ENCODE measurements around the gene FAM78B. TPM values are rescaled to one million over a fixed set of nuclear protein-coding genes. Genes with fewer than 3 reads are reported as not detected.
A peak's percentile ranks its signal among the peaks of the same experiment; 100 is the strongest.

FAM78B gene
- polyA plus RNA-seq, 10 donors, result 1.9 to 3.8 (median 2.9) TPM

DNA sequence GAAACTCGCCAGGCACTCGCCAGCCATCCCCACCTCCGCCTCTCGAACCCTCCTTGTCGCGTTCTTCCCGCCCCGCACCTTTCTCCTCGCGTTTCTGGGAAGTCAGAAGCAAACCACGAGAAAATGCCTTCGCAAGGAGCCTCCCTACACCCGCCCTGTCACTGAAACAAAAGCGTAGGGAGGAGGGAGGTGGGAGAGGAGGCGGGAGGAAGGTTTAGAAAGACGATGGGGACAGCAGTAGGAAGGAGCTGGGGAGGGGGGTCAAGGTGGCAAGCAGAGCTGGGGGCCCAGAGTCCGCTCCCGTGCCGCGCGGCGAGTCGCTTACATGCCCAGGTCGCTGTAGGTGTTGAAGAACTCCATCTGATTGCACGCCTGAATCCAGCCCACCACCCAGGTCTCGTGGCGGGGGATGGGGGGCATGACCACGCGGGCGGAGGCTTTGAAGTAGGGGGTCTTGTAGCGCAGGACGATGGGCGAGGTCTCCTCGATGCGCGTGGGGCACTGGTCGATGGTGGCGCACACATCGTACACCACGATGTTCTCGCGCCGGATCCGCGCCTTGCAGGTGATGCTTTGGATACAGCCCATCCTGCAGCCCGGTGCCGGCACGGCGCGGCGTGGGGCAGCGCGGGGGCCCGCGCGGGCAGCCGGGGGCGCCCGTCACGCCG is 1.0 kb downstream of the FAM78B start:
- peak in 2 of 3 donors; percentile 10 to 51 for DNase-seq

DNA sequence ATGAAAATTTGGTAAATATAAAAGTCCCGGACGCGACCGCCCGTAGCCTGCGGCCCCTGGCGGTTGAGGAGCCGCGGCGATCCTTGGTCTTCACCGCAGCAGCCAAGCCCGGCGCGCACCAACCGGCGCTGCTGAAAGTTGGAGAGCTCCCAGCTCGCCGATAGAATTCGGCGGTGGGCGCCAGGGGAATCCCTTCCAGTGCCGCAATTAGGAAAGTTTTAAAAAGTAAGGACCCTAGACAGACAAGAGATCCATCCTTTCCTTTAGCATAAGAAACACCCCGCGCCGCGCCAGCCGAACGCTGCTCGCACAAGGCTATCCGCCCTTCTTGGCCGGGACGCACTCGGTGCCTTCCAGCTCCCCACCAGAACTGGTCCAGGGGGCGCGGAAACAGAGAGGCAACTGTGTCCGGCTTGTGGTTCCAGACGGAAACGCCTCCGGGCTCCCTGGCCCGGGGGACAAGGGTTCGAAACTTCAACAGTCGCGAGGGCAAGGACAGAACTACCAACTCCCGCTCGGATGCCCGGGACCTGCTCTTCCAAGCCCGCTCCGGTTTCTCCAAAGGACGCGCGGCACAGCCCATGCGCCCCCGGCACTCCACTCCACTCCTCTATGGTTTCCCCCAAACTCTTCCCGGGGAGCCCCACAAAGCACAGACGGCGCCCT is 1.7 kb downstream of the FAM78B start:
- DNase-seq, result peak; percentile 38 to 77 (median 58)

DNA sequence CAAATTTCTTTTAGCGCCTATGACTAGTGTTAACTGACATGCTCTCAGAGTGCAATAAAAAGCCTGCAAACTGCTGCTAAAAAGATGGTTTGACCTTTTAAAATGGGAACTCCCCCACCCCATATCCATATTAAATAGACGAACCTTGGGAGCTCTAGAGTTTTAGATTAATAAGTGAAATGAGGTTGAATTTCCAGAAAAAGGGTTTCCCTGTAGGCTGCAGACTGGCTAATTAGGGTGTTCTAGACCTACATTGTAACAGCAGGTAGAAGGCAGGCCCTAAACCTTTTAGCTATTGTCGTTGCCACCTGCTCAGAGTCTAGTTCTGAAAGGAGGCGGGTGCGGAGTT is 2.2 kb downstream of the FAM78B start:
- DNase-seq, result no peak

DNA sequence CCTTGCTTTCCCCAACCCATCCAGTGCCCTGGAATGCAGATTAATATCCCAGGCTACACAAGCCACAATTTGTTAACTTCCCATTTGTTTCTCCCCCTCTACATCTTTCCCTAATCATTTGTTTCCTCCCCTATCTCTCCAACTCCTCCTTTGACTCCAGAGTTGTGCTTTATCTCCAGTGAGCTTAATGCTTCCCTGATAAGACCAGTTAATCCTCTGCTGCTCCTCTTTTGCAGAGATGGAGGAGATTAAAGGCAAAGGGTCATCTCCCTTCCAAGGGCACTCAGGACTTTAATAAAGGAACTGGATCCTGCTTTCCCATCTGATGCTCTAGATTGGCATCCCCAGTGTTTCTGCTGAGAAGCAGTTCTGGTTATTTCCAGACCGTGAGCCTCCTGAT is 7.1 kb downstream of the FAM78B start:
- DNase-seq, result no peak

DNA sequence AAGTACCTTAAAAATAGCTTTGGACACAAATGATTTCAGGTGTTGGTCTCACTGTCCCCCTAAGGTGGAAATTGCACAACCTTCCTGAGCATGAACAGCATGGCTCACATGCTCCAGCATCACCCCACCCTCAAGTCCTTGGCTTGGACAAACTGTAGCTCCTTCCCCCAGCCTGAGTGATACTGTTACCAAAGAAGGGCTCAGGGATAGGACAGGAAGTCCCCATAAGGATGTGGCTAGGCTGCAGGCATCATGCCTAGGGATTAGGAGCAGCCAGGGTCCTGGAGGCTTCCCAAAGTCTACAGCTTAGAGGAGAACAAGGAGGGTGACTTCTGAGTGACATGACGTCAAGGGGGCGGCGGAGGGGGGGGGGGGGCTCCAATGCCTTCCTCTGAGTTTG is 10.1 kb downstream of the FAM78B start:
- no peak for DNase-seq

DNA sequence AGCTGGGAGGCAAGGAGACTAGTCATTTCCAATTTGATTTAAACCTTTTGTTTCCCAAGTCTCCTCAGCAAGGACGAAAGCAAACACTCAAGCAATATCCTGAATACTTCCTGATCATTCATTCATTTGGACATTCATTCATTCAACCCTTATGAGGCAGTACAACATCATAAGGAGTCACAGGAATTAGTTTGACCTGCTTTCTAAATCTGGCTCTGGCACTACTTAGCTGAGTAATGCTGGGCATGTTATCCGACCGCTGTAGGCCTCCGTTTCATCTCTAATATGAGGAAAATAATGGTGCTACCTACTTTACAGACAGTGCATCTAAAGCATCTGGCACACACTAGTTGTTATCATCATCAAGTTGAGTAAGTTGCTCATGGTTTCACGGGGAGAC is 11.7 kb downstream of the FAM78B start:
- no peak for DNase-seq

DNA sequence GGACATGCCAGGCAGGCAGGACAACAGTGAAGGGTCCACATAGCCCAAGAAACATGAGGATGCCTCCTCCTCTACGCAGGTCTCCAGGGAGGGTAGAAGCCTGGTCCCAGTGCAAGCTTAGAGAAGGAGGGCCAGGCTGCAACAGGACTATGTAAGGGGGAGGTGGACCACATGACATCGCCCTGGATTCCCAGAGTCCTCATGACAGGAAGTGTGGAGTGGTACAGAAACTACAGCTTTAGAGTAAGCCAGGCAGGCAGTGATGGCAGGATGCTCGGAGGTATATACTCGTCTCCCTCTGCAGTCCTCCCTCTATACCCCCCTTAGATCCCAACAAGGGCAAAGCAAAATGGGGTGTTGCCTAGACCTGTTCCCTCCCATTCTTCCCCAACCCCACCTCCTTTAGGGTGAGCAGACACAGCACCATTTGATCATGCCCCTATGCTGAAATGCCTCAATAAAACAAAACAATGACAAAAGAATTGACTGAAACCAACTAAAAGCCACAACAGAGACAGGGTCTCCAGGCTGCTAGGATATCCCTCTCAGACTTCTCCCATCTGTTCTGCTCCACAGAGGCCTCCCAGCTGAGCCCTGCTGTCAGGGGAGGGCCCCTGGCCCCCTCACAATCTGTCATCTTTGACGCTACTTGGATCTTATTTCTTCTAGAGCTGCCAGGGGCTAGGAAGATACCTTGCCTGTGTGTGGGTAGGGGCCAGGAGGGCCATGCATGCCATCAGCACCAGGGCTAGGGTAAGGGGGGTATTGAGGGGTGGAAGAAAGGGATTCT is 13.1 kb downstream of the FAM78B start:
- DNase-seq, result no peak

DNA sequence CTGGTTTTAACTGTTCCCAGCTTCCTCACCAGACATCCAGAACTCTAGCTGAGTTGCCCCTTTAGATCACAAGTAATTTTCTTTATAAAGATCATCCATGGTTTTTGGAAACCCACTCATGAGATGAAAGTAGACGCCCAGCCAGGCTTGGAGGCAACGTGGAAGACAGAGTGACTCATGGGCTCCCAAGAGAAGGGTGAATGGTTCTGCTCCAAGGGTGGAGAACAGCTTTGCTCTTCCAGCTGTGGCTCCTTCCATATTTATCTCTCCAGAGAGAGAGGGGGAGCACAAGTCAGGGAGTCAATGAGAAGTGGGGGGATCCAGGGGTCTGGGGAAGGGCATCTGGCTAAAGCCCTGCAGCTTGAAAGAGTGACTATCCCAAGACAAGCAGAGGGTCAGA is 13.8 kb downstream of the FAM78B start:
- no peak for DNase-seq

DNA sequence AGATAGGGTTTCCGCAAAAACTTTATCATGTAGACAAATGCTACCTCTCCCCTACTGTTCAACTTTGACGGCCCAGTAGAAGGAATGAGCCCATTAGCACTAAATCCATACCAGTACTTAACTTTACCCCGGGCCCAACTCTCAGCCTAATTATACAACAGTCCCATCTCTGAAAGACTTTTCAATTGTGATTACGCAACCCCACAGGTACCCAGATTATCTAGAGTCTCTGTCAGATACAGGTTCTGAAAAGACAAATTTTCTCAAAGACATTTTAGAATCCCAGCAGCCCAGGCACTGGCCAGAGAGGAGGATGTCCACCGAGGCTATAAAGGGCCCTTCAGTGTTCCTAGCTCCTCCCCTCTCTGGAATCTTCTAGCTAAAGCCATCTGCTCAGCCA is 15.0 kb downstream of the FAM78B start:
- DNase-seq, result no peak

DNA sequence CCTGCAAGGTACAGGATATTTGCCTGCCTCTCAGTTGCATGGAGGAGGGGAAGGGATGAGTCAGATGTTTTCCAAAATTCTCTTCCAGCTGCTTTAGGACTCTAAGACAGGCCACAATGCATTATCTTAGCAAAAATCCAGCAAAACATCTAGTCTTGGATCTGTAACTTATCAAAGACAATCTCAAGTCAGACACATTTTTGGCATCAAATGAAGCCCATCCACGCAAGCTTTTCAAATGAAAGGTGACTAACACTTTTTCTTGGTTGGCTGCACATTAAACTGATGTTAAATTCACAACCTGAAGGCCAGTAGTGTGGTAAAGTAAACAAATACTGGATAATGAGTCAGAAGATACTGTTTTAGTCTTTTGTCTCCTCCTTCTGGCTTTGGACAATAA is 21.3 kb downstream of the FAM78B start:
- no peak for DNase-seq

DNA sequence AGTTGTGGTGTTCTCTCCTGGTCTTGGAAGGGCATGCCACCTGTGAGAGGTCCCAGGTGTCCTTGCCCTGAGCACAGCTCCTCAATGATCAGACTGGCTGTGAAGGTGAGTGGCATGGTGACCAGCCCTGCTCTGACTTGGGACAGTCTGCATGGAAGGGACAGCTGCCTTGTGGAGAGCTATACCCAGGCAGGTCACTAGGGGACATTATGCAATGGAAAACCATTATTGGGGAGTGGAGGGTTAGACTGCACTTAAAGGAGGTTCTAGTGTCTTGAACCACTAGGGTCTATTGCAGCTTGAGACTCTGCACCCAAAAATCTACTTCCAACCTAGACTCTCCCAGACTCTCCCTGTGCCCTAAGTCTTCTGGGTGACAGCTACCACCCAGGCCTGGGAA is 24.8 kb downstream of the FAM78B start:
- no peak for DNase-seq

DNA sequence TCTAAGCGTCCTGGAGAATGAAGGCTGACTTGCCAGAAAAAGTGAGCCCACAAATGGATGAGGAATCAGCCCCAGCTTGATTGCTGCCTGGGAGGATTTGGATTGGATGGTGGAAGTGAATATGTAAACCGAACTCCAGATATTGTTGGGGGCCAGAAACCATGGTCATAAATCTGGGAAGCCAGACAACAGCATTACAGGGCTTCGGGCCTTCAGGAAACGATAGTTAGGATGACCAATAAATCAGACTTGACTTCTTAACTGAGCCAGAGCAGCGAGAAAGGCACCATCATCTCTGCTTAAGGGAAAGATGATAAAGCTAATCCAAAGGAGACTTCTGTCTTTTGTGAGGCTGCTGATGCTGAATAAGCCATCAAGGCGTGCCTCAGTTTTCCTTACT is 26.6 kb downstream of the FAM78B start:
- no peak for DNase-seq

DNA sequence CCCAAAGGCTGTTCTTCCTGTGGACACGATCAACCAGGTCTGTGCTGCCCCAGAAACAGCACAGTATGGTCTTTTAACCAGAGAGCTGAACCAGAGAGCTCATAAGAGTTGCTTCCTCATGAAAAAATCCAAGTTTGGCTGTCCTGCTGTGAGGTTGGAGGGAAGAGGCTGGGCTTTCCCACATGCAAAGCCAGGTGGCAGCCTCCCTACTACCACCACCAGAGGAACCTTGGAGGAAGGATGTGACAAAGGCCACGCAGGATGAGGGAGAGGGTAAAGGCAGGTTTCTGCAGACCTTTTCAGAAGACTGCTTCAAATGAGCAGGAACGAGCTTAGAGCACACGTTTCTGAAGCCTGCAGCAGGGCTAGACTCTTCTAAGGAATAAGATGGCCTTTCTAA is 27.1 kb downstream of the FAM78B start:
- no peak for DNase-seq

DNA sequence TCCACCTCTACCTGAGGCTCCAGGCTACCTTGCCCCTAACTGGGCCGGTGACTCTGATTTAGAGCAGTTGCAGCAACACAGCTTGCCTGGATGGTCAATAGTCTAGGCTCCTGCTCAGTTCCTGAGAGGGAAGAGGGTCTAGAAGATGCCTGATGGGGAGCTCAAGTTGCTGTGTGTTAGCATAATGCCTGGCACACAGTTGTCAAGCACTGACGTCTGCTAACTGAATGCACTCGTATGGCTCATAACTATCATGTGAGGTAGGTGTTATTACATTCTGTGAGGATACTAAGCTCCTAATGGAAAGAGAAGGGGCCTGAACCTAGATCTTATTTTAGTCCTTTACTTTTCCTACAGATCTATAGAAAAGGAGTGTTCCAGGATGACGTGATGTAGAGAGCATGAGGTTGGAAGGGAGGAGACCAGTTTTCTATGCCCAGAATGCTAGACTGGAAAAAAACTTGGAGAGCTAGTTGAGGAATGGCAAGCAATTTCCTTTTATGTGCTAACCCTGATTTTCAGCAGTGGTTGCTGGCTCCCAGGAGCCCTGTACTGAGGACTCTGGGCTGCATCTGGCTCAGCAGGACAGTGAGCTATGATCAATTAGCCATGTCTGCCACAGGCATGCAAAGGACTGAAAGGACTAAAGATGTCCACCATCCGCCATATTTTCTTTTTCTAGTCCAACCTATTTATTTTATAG is 30.0 kb downstream of the FAM78B start:
- peak; percentile 5 to 15 (median 11) for DNase-seq

DNA sequence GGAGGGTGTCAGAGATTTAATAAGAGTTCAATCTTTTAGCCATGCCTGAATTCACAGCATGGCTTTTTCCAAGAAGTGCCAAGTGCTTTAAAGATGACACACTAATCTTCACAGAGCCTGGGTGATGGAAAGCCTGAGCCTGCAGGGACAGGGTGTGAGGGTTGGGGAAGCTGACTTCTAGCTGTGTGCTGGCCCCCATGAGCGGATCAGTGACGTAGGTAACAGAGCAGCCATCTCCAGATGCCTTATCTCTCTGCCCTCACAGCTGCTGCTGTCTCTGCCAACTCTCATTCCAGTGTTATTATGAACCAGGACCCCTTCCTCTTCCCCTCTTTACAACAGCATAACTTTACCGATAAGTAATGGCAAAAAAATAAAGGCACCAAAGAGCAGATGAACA is 30.6 kb downstream of the FAM78B start:
- DNase-seq, result peak in 2 of 3 donors; percentile 6 to 7

DNA sequence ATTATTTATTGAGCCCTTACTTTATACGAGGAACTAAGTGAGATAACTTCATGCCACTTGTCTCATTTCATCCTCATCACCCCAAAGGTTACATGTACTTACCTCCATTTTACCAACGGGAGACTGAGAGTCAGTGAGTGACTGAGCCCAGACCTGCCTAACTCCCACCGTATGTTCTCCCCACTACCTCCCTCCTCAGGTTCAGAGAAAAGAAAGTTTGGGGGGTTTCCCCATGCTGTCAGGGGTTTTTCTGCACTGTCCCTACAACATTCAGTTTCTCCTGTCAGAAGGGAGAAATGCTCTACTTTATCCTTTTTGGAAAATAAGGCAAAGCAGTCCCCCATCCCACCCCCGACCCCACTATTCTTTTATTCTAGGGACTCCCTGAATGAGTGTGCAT is 32.9 kb downstream of the FAM78B start:
- no peak for DNase-seq

DNA sequence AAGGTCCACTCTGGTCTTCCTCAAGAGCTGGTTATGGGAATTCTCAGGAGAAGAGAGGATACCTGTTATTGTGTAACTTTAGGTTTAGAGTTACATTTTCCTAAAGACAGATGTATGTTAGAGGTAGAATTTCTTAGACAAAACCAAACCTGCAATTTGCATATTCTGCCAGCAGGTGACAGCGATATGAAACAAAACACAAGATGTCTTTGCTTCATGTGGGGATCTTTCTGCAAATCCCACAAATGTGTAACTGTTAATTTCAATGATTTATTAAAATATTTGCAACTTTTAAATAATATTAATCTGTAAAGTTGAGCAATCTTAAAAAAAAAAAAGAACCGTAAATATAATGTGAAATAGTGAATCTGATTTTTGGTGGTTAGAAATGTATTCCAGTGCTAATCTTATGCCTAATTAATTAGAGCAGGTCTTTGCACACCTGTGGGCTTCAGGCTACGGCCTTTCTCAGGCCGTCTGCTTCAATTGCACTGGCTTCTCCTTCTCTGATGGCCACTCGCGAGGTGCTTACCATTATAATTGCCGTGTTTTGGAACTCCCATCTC is 33.4 kb downstream of the FAM78B start:
- DNase-seq, result no peak

DNA sequence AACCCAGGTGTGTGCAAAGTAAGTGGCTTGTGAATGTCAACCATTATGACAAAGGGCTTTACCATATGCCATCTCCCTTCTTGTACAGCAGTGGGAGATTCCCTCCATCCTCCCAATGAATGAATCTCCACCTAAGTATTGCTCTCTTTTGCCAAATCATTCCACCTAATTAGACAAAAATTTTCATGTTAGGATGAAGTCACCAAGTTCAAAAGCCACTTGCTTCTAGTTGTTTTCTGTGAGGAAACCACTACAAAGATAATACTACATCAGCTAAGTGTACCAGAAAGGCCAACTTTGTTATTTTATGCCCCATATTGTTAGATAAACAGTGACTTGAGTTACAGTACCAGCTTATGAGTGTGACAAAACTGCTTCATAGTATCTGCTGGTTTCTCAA is 34.3 kb downstream of the FAM78B start:
- DNase-seq, result no peak

DNA sequence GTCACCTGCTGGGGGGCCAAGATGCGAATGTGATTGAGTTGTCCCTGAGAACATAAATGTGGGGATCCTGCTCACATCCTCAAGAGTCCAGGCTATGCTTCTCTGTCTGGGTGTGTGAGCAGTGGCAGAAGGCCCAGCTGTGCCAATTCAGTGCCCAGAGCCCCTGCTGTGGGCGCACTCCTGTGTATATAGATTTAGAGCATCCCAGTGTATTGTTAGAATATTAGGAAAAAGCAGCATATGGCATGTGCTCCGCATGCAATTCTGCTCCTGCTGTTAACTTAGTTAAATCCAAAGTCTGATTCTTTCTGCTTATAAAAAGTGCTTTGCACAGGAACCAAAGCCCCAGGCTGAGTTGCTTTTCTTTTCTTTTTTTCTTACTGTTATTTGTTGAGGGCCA is 37.8 kb downstream of the FAM78B start:
- no peak for DNase-seq

DNA sequence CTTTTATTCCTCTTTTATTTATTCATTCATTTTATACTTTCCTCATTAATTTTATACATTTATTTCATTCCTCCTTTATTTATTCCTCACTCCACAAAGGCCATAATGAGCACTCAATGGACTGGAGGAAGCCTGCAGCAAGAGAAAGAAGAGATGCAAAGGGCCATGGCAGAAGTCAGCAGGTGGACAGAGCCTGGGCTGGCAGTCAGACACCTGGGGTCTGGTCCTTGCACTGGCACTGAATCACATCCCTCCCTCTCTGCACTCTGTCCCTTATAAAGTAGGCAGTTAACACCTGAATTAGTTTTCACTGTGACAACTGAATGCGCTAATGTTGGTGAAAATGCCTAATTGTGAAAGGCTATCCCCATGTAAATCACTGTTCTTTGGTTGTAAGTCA is 38.6 kb downstream of the FAM78B start:
- no peak for DNase-seq

DNA sequence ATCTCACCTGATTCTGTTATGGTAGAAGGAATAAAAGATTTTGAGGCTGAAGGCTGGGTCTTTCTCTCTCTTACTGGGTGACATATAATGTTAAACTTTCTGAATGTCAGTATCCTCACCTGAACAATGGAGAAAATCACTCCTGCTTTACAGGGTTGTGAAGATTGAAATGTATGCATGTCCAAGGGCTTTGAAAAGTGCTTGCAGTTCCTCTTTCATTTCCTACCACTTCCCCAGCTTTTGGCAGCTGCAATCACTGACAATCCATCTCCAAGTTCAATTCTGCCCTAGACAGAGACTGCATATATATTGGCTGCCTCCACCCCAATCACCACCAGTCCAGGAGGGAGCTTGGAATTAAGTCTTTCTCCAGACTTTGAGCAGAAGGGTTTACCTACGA is 39.8 kb downstream of the FAM78B start:
- no peak for DNase-seq

DNA sequence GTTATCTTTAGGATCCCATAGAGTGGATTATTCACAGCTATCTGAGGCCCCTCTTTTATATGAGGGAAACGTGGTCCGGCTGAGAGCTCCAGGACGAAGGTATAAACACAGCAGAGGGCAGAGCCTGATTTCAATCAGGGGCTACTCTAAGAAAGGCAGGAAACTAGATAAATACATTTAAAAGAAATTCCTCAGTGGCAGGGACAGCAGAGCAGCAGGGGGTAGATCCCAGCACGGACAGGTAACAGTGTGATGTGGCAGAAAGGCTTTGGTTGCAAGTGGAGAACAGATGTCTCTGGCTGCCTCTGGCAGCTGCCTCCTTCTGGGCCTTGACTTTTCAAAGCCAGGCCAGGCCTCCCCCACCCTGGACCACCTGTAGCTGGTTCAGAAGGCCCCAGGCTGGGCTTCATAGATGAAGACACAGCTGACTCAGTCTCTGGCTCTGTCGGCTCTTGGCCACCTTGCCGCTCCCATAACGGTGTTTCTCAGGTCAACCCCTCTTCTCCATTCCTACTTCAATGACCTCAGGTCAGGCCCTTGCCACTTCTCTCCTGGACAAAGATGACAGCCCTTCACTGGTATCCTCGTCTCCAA is 43.8 kb downstream of the FAM78B start:
- DNase-seq, result no peak
